ENCODE data around the gene SLCO2B1. TPM values are rescaled to one million over a fixed set of nuclear protein-coding genes. Genes with fewer than 3 reads are reported as not detected.

Gene SLCO2B1
- total and polyA plus RNA-seq, 4 donors = 52.7 to 184 (median 135) TPM

GRCh38 chr11:75204012-75204674 is 53.2 kb downstream of the SLCO2B1 start:
- TF ChIP-seq REST (IDR thresholded peaks at IDR 0.05) (peak; percentile 75), ATF3 (IDR thresholded peaks at IDR 0.05) (peak; percentile 64), FOXA2 (IDR thresholded peaks at IDR 0.05) (peak; percentile 17), TAF1 (conservative IDR thresholded peaks at IDR 0.05) (no peak), FOXA1 (IDR thresholded peaks at IDR 0.05) (no peak), YY1 (IDR thresholded peaks at IDR 0.05) (peak; percentile 71), JUND (IDR thresholded peaks at IDR 0.05) (peak; percentile 90 to 93), MAX (IDR thresholded peaks at IDR 0.05) (peak; percentile 70), NR2F2 (IDR thresholded peaks at IDR 0.05) (peak; percentile 96), GABPA (IDR thresholded peaks at IDR 0.05 in 1 of 2, conservative IDR thresholded peaks at IDR 0.05 in 1 of 2) (no peak), HNF4G (IDR thresholded peaks at IDR 0.05) (peak; percentile 89), HNF4A (conservative IDR thresholded peaks at IDR 0.05) (peak; percentile 97 to 98), RXRA (IDR thresholded peaks at IDR 0.05) (peak; percentile 99), CTCF (IDR thresholded peaks at IDR 0.05; ENCODE audit: low read depth, low read length, missing input control) (no peak), ZBTB33 (IDR thresholded peaks at IDR 0.05) (peak; percentile 79), SP1 (IDR thresholded peaks at IDR 0.05) (peak; percentile 96), RAD21 (IDR thresholded peaks at IDR 0.05) (peak in 1 of 2 donors; percentile 68), EGR1 (IDR thresholded peaks at IDR 0.05; ENCODE audit: low read depth in 2 of 2) (peak in 1 of 2 donors; percentile 18)

More at GRCh38 chr11:75204012-75204674, 53.2 kb downstream of the SLCO2B1 start:
- Histone ChIP-seq H3K9ac (ENCODE audit: low read depth in 1 of 2, low read length in 2 of 2) (peak overlapping the region in 1 of 2 donors; percentile 21), H3K27me3 (ENCODE audit: control insufficient read depth in 4 of 4, insufficient read depth in 4 of 4, low read length in 3 of 4) (no peaks in the 10 kb centered on the region), H3K9me3 (ENCODE audit: control insufficient read depth in 4 of 4, low read length in 3 of 4) (no peaks in the 10 kb centered on the region), H3K4me3 (ENCODE audit: low read depth in 1 of 3, low read length in 3 of 3) (no peak overlapping the region), H3K4me1 (ENCODE audit: control insufficient read depth in 4 of 4, insufficient read depth in 4 of 4, low read length in 3 of 4) (peaks cover 12 to 51% (median 41%) of the 10 kb centered on the region in 4 donors), H3K36me3 (ENCODE audit: control insufficient read depth in 4 of 4, insufficient read depth in 3 of 4, low read depth in 1 of 4, low read length in 3 of 4) (peaks cover 2 to 21% (median 18%) of the 10 kb centered on the region in 4 donors), H3K27ac (ENCODE audit: low read depth in 1 of 2, low read length in 2 of 2) (peak overlapping the region; percentile 62 to 64)
- 31% methylated on average over 10 of the region's 10 CpGs for WGBS
- peak; percentile 51 for DNase-seq (ENCODE audit: low spot score)

Data from liver (tissue), 9 donors.